Measurements from ENCODE around the gene GPR158. TPM values are rescaled to one million over a fixed set of nuclear protein-coding genes. Genes with fewer than 3 reads are reported as not detected.
A peak's percentile ranks its signal among the peaks of the same experiment; 100 is the strongest.

GPR158 gene
- total RNA-seq, 3 donors from 2014 or later (not counting 1 experiment from before 2014, with no cell fraction given), result not detected

DNA sequence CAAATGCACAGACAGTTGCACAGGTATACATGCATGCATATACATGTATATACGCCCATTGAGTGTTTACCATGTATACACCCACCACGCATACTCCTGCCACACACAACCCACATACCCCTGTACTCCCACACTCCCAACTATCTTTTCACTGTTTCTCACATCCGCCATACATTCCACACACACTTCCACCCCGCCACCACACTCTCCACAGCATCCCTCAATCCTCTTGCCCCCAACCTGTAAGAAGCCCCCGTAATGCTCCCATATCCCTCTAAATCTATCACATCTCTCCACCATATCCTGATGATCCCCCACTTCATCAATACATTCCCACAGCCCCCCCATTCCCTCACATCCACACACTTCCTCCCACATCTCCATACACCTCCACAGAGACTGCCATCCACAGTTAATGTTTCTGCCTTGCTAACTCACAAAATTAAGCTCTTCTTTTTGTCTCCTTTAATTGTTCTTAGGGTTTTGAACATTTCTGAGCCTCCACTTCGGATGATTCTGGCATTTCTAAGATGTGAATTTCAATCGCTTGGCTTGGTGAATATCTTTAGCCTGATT is 47.4 kb downstream of the GPR158 start:
- Mint-ChIP-seq H3K27me3 (ENCODE audit: low read depth in 2 of 2) (no peaks in the 10 kb centered on the region), H3K36me3 (no peaks in the 10 kb centered on the region), H3K9me3 (peaks cover 0 to 5% of the 10 kb centered on the region in 2 donors), H3K4me3 (no peak overlapping the region), H3K27ac (no peak overlapping the region), H3K4me1 (no peaks in the 10 kb centered on the region)
- DNase-seq (no peak), ATAC-seq (no peak)
- TF ChIP-seq, protein P1, sequence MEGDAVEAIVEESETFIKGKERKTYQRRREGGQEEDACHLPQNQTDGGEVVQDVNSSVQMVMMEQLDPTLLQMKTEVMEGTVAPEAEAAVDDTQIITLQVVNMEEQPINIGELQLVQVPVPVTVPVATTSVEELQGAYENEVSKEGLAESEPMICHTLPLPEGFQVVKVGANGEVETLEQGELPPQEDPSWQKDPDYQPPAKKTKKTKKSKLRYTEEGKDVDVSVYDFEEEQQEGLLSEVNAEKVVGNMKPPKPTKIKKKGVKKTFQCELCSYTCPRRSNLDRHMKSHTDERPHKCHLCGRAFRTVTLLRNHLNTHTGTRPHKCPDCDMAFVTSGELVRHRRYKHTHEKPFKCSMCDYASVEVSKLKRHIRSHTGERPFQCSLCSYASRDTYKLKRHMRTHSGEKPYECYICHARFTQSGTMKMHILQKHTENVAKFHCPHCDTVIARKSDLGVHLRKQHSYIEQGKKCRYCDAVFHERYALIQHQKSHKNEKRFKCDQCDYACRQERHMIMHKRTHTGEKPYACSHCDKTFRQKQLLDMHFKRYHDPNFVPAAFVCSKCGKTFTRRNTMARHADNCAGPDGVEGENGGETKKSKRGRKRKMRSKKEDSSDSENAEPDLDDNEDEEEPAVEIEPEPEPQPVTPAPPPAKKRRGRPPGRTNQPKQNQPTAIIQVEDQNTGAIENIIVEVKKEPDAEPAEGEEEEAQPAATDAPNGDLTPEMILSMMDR (IDR thresholded peaks at IDR 0.05), result no peak
- no peak overlapping the region for H3K4me3 ChIP-seq (ENCODE audit: low read length)
- H3K4me1 ChIP-seq (ENCODE audit: control insufficient read depth, insufficient read depth, low read length), result no peaks in the 10 kb centered on the region
- intact Hi-C loops (cut with micrococcal nuclease), result no loop called here
- no peak overlapping the region for H3K27ac ChIP-seq (ENCODE audit: low read length)
- 88% methylated on average over 7 of the region's 7 CpGs for WGBS (ENCODE audit: insufficient coverage)
- no peaks in the 10 kb centered on the region for H3K27me3 ChIP-seq (ENCODE audit: control insufficient read depth, insufficient read depth, low read length)
- H3K36me3 ChIP-seq (ENCODE audit: control insufficient read depth, insufficient read depth, low read length), result no peaks in the 10 kb centered on the region
- peaks cover 2% of the 10 kb centered on the region for H3K9me3 ChIP-seq (ENCODE audit: control insufficient read depth, insufficient read depth, low read length)

DNA sequence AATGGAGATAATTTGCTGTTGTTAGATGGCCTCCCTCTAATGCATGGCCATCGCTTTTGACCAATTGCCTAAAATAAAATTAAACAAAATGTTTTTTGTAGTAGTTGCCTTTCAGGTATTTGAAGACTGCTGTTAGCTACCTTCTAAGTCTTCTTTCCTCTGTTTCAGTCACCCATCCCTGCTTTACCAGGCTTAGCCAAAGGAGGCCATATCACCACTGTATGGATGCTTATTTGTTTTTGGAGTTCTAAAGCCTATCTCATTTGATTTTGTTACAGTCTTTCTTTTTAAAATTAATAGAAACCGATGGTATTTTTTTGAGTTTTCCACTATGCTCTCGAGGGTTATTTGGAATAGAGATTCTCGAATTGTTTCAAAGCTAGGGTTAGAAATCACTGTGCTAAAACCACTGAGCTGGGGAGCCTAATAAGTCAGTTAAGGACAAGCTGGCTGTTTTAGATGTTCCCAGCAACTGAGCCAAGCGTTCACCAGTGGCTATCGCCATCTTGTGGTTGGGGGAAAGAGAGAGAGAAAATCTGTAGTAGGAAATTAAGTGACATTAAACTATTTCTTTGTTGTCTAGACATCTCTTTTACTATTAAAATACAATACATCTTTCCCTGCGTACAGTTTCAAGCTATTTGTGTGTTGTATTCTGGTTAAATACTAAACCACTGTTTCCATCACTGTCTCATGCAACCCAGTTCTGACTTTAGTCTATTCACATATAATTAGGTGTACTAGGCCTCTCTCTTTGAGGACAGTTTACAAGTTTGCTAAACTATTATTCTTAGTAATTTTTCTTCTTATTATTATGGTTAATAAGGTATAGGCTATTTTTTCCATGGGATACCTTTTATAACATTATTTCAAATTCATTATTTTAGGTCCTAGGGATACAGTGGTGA is 52.2 kb downstream of the GPR158 start:
- no peaks in the 10 kb centered on the region for H3K27me3 Mint-ChIP-seq (ENCODE audit: low read depth in 2 of 2)
- Histone ChIP-seq H3K4me3 (ENCODE audit: low read length) (no peak overlapping the region), H3K27ac (ENCODE audit: low read length) (no peak overlapping the region), H3K9me3 (ENCODE audit: control insufficient read depth, insufficient read depth, low read length) (no peaks in the 10 kb centered on the region), H3K4me1 (ENCODE audit: control insufficient read depth, insufficient read depth, low read length) (no peaks in the 10 kb centered on the region), H3K36me3 (ENCODE audit: control insufficient read depth, insufficient read depth, low read length) (no peaks in the 10 kb centered on the region), H3K27me3 (ENCODE audit: control insufficient read depth, insufficient read depth, low read length) (no peaks in the 10 kb centered on the region)
- H3K27ac Mint-ChIP-seq, result no peak overlapping the region
- H3K36me3 Mint-ChIP-seq, result no peaks in the 10 kb centered on the region
- intact Hi-C loops (cut with micrococcal nuclease), result no loop called here
- H3K9me3 Mint-ChIP-seq, result peaks cover 2 to 5% of the 10 kb centered on the region in 2 donors
- WGBS (ENCODE audit: insufficient coverage), result 26% methylated on average over 5 of the region's 7 CpGs
- DNase-seq (peak in 1 of 2 donors; percentile 24), ATAC-seq (no peak)
- no peak overlapping the region for H3K4me3 Mint-ChIP-seq
- H3K4me1 Mint-ChIP-seq, result no peaks in the 10 kb centered on the region
- TF ChIP-seq, protein P1 (IDR thresholded peaks at IDR 0.05), result no peak

DNA sequence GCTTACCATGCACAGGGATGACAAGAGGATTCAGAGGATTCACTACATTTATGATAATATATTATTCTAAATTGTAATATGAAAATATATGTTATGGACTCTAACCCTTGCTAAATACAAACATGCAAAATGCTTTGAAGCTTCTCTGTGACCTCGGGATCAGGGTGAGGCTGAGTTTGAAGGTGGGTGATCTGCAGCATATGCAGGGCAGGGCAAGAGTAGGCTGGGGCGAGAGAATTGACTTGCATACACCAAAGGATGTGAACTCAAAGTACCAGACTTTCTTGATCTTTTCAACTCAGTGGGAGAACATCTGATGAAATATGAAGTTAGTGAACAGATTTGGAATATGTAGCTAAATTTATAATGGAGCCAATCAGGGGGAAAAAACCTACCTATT is 57.0 kb downstream of the GPR158 start:
- no peaks in the 10 kb centered on the region for H3K4me1 Mint-ChIP-seq
- H3K27me3 Mint-ChIP-seq (ENCODE audit: low read depth in 2 of 2), result no peaks in the 10 kb centered on the region
- intact Hi-C loops (cut with micrococcal nuclease), result no loop called here
- H3K36me3 ChIP-seq (ENCODE audit: control insufficient read depth, insufficient read depth, low read length), result no peaks in the 10 kb centered on the region
- no peaks in the 10 kb centered on the region for H3K9me3 ChIP-seq (ENCODE audit: control insufficient read depth, insufficient read depth, low read length)
- 67% methylated on average over 2 of the region's 2 CpGs for WGBS (ENCODE audit: insufficient coverage)
- H3K9me3 Mint-ChIP-seq, result peaks cover 0 to 5% of the 10 kb centered on the region in 2 donors
- no peaks in the 10 kb centered on the region for H3K27me3 ChIP-seq (ENCODE audit: control insufficient read depth, insufficient read depth, low read length)
- H3K4me1 ChIP-seq (ENCODE audit: control insufficient read depth, insufficient read depth, low read length), result no peaks in the 10 kb centered on the region
- no peaks in the 10 kb centered on the region for H3K36me3 Mint-ChIP-seq
- no peak overlapping the region for H3K27ac ChIP-seq (ENCODE audit: low read length)
- DNase-seq, result no peak
- H3K4me3 Mint-ChIP-seq, result no peak overlapping the region
- H3K27ac Mint-ChIP-seq, result no peak overlapping the region
- no peak overlapping the region for H3K4me3 ChIP-seq (ENCODE audit: low read length)
- TF ChIP-seq, protein P1 (IDR thresholded peaks at IDR 0.05), result no peak
- ATAC-seq, result no peak

All from natural killer cell (primary cell).